SH-SY5Y (cell line): ENCODE data around the gene GPAM.

Source experiments
- GATA2 ChIP-seq: IDR thresholded peaks from 2 replicates; pipeline ENCODE4 v1.6.1; 2011; ENCODE audit warnings: mild to moderate bottlenecking, low read depth, low read length
- GATA3 ChIP-seq: IDR thresholded peaks from 2 replicates; pipeline ENCODE4 v1.6.1; 2011; ENCODE audit warnings: low read depth, mild to moderate bottlenecking, low read length, moderate library complexity

- TF ChIP-seq GATA2 (no peak), GATA3 (no peak)
Measured at GRCh38 chr10:112195224-112195623, 11.7 kb upstream of the GPAM start.
